Measurements from ENCODE around the gene FRY. TPM values are rescaled to one million over a fixed set of nuclear protein-coding genes. Genes with fewer than 3 reads are reported as not detected.

FRY gene
- total RNA-seq, 3 donors from 2014 or later: 9.2 to 38.5 (median 10.5) TPM

- H3K9me3 ChIP-seq: no peaks in the 10 kb centered on the region
- no peaks in the 10 kb centered on the region for H3K4me1 ChIP-seq (ENCODE audit: low read depth)
- intact Hi-C loops (cut with DNase I, micrococcal nuclease): no loop called here
- DNase-seq (no peak), ATAC-seq (no peak)
- no peaks in the 10 kb centered on the region for H3K36me3 ChIP-seq (ENCODE audit: low read depth)
- no peak overlapping the region for H3K4me3 ChIP-seq
- no peak for TF ChIP-seq CTCF (IDR thresholded peaks at IDR 0.05)
Observed at GRCh38 chr13:32009362-32009761, 22.2 kb upstream of the FRY start.

GRCh38 chr13:32010136-32010535, 21.4 kb upstream of the FRY start:
- Histone ChIP-seq H3K4me1 (ENCODE audit: low read depth) (no peaks in the 10 kb centered on the region), H3K36me3 (ENCODE audit: low read depth) (no peaks in the 10 kb centered on the region), H3K9me3 (no peaks in the 10 kb centered on the region), H3K4me3 (no peak overlapping the region)
- TF ChIP-seq CTCF (IDR thresholded peaks at IDR 0.05): no peak
- intact Hi-C loops (cut with DNase I, micrococcal nuclease): no loop called here
- no peak for DNase-seq
- ATAC-seq: no peak

GRCh38 chr13:32011971-32012370, 19.6 kb upstream of the FRY start:
- TF ChIP-seq CTCF (IDR thresholded peaks at IDR 0.05): no peak
- H3K4me1 ChIP-seq (ENCODE audit: low read depth): no peaks in the 10 kb centered on the region
- DNase-seq (no peak), ATAC-seq (no peak)
- intact Hi-C loops (cut with DNase I, micrococcal nuclease): no loop called here
- H3K4me3 ChIP-seq: no peak overlapping the region
- H3K9me3 ChIP-seq: no peaks in the 10 kb centered on the region
- no peaks in the 10 kb centered on the region for H3K36me3 ChIP-seq (ENCODE audit: low read depth)

- no peaks in the 10 kb centered on the region for H3K4me1 ChIP-seq (ENCODE audit: low read depth)
- no peak overlapping the region for H3K4me3 ChIP-seq
- intact Hi-C loops (cut with DNase I, micrococcal nuclease): no loop called here
- TF ChIP-seq CTCF (IDR thresholded peaks at IDR 0.05): no peak
- DNase-seq: no peak
- no peaks in the 10 kb centered on the region for H3K9me3 ChIP-seq
- no peaks in the 10 kb centered on the region for H3K36me3 ChIP-seq (ENCODE audit: low read depth)
- no peak for ATAC-seq
Observed at GRCh38 chr13:32013181-32013580, 18.4 kb upstream of the FRY start.

GRCh38 chr13:32016119-32016518, 15.5 kb upstream of the FRY start:
- TF ChIP-seq CTCF (IDR thresholded peaks at IDR 0.05): no peak
- no peak overlapping the region for H3K4me3 ChIP-seq
- no peaks in the 10 kb centered on the region for H3K36me3 ChIP-seq (ENCODE audit: low read depth)
- ATAC-seq: no peak
- no peaks in the 10 kb centered on the region for H3K9me3 ChIP-seq
- no peaks in the 10 kb centered on the region for H3K4me1 ChIP-seq (ENCODE audit: low read depth)
- no peak for DNase-seq
- intact Hi-C loops (cut with DNase I, micrococcal nuclease): no loop called here

- H3K9me3 ChIP-seq: no peaks in the 10 kb centered on the region
- no peaks in the 10 kb centered on the region for H3K4me1 ChIP-seq (ENCODE audit: low read depth)
- no peak for TF ChIP-seq CTCF (IDR thresholded peaks at IDR 0.05)
- DNase-seq: no peak
- no peaks in the 10 kb centered on the region for H3K36me3 ChIP-seq (ENCODE audit: low read depth)
- intact Hi-C loops (cut with DNase I, micrococcal nuclease): no loop called here
- no peak for ATAC-seq
- no peak overlapping the region for H3K4me3 ChIP-seq
Observed at GRCh38 chr13:32016631-32017030, 14.9 kb upstream of the FRY start.

All from mucosa of descending colon (tissue), 3 donors.